ENCODE data around the gene IRAK3. TPM values are rescaled to one million over a fixed set of nuclear protein-coding genes. Genes with fewer than 3 reads are reported as not detected.
"Not testable (repeated sequence)": the region's sequence is repeated elsewhere in the genome, so short reads cannot be mapped to it uniquely, and the experiment has no call there.

The IRAK3 gene
- total and polyA plus RNA-seq, 7 donors: 1.4 to 17.1 (median 9.4) TPM

- no peaks in the 10 kb centered on the region for H3K27me3 ChIP-seq
- intact Hi-C loops (cut with DNase I): no loop called here
- no peaks in the 10 kb centered on the region for H3K36me3 ChIP-seq
- DNase-seq: no peak
- peaks cover 0 to 6% (median 3%) of the 10 kb centered on the region in 4 donors for H3K4me1 ChIP-seq
- no peak overlapping the region for H3K27ac ChIP-seq
- TF ChIP-seq POLR2A (IDR thresholded peaks at IDR 0.05): no peak
- TF ChIP-seq EP300 (IDR thresholded peaks at IDR 0.05): no peak
- no peak for TF ChIP-seq POLR2AphosphoS5 (IDR thresholded peaks at IDR 0.05)
- TF ChIP-seq, protein P1, sequence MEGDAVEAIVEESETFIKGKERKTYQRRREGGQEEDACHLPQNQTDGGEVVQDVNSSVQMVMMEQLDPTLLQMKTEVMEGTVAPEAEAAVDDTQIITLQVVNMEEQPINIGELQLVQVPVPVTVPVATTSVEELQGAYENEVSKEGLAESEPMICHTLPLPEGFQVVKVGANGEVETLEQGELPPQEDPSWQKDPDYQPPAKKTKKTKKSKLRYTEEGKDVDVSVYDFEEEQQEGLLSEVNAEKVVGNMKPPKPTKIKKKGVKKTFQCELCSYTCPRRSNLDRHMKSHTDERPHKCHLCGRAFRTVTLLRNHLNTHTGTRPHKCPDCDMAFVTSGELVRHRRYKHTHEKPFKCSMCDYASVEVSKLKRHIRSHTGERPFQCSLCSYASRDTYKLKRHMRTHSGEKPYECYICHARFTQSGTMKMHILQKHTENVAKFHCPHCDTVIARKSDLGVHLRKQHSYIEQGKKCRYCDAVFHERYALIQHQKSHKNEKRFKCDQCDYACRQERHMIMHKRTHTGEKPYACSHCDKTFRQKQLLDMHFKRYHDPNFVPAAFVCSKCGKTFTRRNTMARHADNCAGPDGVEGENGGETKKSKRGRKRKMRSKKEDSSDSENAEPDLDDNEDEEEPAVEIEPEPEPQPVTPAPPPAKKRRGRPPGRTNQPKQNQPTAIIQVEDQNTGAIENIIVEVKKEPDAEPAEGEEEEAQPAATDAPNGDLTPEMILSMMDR (IDR thresholded peaks at IDR 0.05): no peak
- H3K9me3 ChIP-seq: peaks cover 0 to 5% (median 2%) of the 10 kb centered on the region in 4 donors
- H3K4me3 ChIP-seq: no peak overlapping the region
Measured at GRCh38 chr12:66199831-66200509, 11.0 kb downstream of the IRAK3 start.

GRCh38 chr12:66203820-66204219 is 14.8 kb downstream of the IRAK3 start:
- Histone ChIP-seq H3K4me1 (no peaks in the 10 kb centered on the region), H3K27ac (no peak overlapping the region), H3K9me3 (peaks cover 0 to 5% (median 2%) of the 10 kb centered on the region in 4 donors), H3K27me3 (no peaks in the 10 kb centered on the region), H3K4me3 (no peak overlapping the region), H3K36me3 (no peaks in the 10 kb centered on the region)
- 70 to 86% methylated on average over 4 of the region's 4 CpGs for WGBS, 2 donors
- DNase-seq: no peak
- TF ChIP-seq POLR2AphosphoS5 (IDR thresholded peaks at IDR 0.05) (no peak), POLR2A (IDR thresholded peaks at IDR 0.05) (no peak), EP300 (IDR thresholded peaks at IDR 0.05) (no peak)
- TF ChIP-seq, protein P1 (IDR thresholded peaks at IDR 0.05): no peak
- intact Hi-C loops (cut with DNase I): no loop called here

- Histone ChIP-seq H3K27ac (no peak overlapping the region), H3K36me3 (no peaks in the 10 kb centered on the region), H3K9me3 (no peaks in the 10 kb centered on the region), H3K27me3 (no peaks in the 10 kb centered on the region), H3K4me1 (no peaks in the 10 kb centered on the region), H3K4me3 (no peak overlapping the region)
- no peak for DNase-seq
- WGBS, 2 donors: 95% methylated on average over 1 of the region's 1 CpG
- no peak for TF ChIP-seq EP300 (IDR thresholded peaks at IDR 0.05)
- no peak for TF ChIP-seq POLR2AphosphoS5 (IDR thresholded peaks at IDR 0.05)
- TF ChIP-seq, protein P1 (IDR thresholded peaks at IDR 0.05): no peak
- no peak for TF ChIP-seq POLR2A (IDR thresholded peaks at IDR 0.05)
- intact Hi-C loops (cut with DNase I): no loop called here
Measured at GRCh38 chr12:66206141-66206540, 17.1 kb downstream of the IRAK3 start.

DNA sequence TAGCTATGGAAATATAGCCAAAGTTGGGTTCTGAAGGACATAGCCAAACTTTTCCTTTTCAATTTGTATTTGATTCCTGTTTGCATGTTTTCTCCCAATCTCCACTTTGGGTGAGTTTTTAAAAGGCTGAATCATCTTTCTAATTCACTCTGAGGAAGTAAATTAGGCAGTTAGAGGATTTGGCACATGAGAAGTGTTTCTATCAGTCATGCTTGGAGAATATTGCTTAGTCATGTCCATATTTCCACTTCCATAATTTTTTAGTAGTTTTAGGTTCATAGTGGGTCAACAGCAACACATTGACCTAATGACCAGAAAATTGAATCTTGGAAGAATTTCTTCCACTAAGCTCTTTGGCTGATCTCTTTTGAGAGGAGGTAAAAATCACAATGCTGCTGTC is 21.8 kb downstream of the IRAK3 start:
- H3K27ac ChIP-seq: no peak overlapping the region
- no peaks in the 10 kb centered on the region for H3K27me3 ChIP-seq
- no peaks in the 10 kb centered on the region for H3K9me3 ChIP-seq
- H3K4me3 ChIP-seq: no peak overlapping the region
- no peaks in the 10 kb centered on the region for H3K36me3 ChIP-seq
- no peak for DNase-seq
- H3K4me1 ChIP-seq: no peaks in the 10 kb centered on the region
- no peak for TF ChIP-seq POLR2AphosphoS5 (IDR thresholded peaks at IDR 0.05)
- TF ChIP-seq, protein P1 (IDR thresholded peaks at IDR 0.05): no peak
- no peak for TF ChIP-seq EP300 (IDR thresholded peaks at IDR 0.05)
- no peak for TF ChIP-seq POLR2A (IDR thresholded peaks at IDR 0.05)
- intact Hi-C loops (cut with DNase I): no loop called here

DNA sequence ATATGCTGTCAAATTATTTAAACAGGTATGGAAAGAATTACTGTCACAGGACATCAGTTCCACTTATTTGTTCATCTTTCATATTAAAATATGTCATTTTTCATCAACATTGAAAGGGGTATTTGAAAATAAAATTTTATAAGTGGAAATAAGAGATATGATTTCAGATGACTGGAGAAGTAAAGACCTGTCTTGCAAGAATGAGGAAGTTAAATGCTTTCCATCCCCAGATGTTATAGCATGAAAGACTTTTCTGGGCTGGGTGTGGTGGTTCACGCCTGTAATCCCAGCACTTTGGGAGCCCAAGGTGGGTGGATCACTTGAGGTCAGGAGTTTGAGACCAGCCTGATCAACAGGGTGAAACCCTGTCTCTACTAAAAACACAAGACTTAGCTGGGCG is 22.6 kb downstream of the IRAK3 start:
- H3K4me3 ChIP-seq; H3K9me3 ChIP-seq; DNase-seq; H3K36me3 ChIP-seq; intact Hi-C loops (cut with DNase I); H3K27ac ChIP-seq; H3K27me3 ChIP-seq; H3K4me1 ChIP-seq: not testable (repeated sequence)
- whole genome bisulfite sequencing, 2 donors: 65 to 81% methylated on average over 2 of the region's 2 CpGs

- H3K4me1 ChIP-seq; H3K27ac ChIP-seq; DNase-seq; H3K4me3 ChIP-seq; H3K9me3 ChIP-seq; H3K36me3 ChIP-seq; intact Hi-C loops (cut with DNase I); H3K27me3 ChIP-seq: not testable (repeated sequence)
- 82 to 86% methylated on average over 3 of the region's 3 CpGs for WGBS, 2 donors
Measured at GRCh38 chr12:66213011-66213410, 24.0 kb downstream of the IRAK3 start.
